Neural progenitor cell (in vitro differentiated cells): ENCODE data around the gene SH3TC1. TPM values are rescaled to one million over a fixed set of nuclear protein-coding genes. Genes with fewer than 3 reads are reported as not detected.

ENCODE experiments used
- DNase-seq: peaks from one replicate; pipeline ENCODE4 v3.0.0-alpha.2; 2016; ENCODE audit warnings: low spot score
- H2AFZ ChIP-seq: fragments of 200-600 bp; sonication (generic); replicated peaks from 2 replicates; pipeline ENCODE4 v1.6.1; 2016; ENCODE audit warnings: antibody characterized with exemption
- H3F3A ChIP-seq: fragments of 200-600 bp; sonication (generic); 2 replicates; pipeline ENCODE4 v1.6.1; 2016; ENCODE audit warnings: antibody characterized with exemption, low read depth
- H3K27ac ChIP-seq: fragments of 200-600 bp; sonication (generic); 2 replicates; pipeline ENCODE4 v1.5.1; 2016; ENCODE audit warnings: mild to moderate bottlenecking
- H3K27me3 ChIP-seq: fragments of 200-600 bp; sonication (generic); 2 replicates; pipeline ENCODE4 v1.6.1; 2016; ENCODE audit warnings: mild to moderate bottlenecking, moderate library complexity
- H3K36me3 ChIP-seq: fragments of 200-600 bp; sonication (generic); 2 replicates; pipeline ENCODE4 v1.5.1; 2016
- H3K4me1 ChIP-seq: fragments of 200-600 bp; sonication (generic); 2 replicates; pipeline ENCODE4 v1.6.1; 2016; ENCODE audit warnings: mixed run types
- H3K4me2 ChIP-seq: fragments of 200-600 bp; sonication (generic); 2 replicates; pipeline ENCODE4 v1.6.1; 2016
- H3K4me3 ChIP-seq: fragments of 200-600 bp; sonication (generic); 2 replicates; pipeline ENCODE4 v1.5.1; 2016
- H3K79me2 ChIP-seq: fragments of 200-600 bp; sonication (generic); 2 replicates; pipeline ENCODE4 v1.6.1; 2016; ENCODE audit warnings: low read depth
- H3K9ac ChIP-seq: fragments of 200-600 bp; sonication (generic); 2 replicates; pipeline ENCODE4 v1.6.1; 2016
- H3K9me3 ChIP-seq: fragments of 200-600 bp; sonication (generic); 2 replicates; pipeline ENCODE4 v1.5.1; 2016; ENCODE audit warnings: low read depth
- H4K20me1 ChIP-seq: fragments of 200-600 bp; sonication (generic); 2 replicates; pipeline ENCODE4 v1.6.1; 2016; ENCODE audit warnings: low read depth
- H3K27ac Mint-ChIP-seq: 3 replicates; pipeline ENCODE4 v1.8.0; 2021; ENCODE audit warnings: mixed read lengths
- H3K27me3 Mint-ChIP-seq: 2 replicates; pipeline ENCODE4 v1.8.0; 2022; ENCODE audit warnings: low read depth, mild to moderate bottlenecking, inconsistent platforms, moderate library complexity, mixed read lengths; ENCODE audit not compliant: insufficient read depth
- H3K36me3 Mint-ChIP-seq: 3 replicates; pipeline ENCODE4 v1.8.0; 2021; ENCODE audit warnings: mixed read lengths
- H3K4me1 Mint-ChIP-seq: 3 replicates; pipeline ENCODE4 v1.8.0; 2021; ENCODE audit warnings: mixed read lengths
- H3K4me3 Mint-ChIP-seq: 3 replicates; pipeline ENCODE4 v1.8.0; 2021; ENCODE audit warnings: mild to moderate bottlenecking, moderate library complexity, mixed read lengths
- H3K9me3 Mint-ChIP-seq: 3 replicates; pipeline ENCODE4 v1.8.0; 2020; ENCODE audit warnings: mixed read lengths
- EZH2 ChIP-seq: fragments of 200-600 bp; sonication (generic); IDR thresholded peaks from 2 replicates; pipeline ENCODE4 v1.6.1; 2017; ENCODE audit warnings: antibody characterized with exemption, mild to moderate bottlenecking, moderate library complexity
- EZH2phosphoT487 ChIP-seq: fragments of 200-600 bp; sonication (generic); IDR thresholded peaks from 2 replicates; pipeline ENCODE4 v1.6.1; 2017; ENCODE audit warnings: antibody characterized with exemption
- total RNA-seq: library from RNA; depleted of rRNA; stranded (reverse); fragments of >200 nt; gene quantifications from 2 replicates; pipeline ENCODE4 v1.2.3, GENCODE V29; 2015; ENCODE audit warnings: low replicate concordance
- TF ChIP-seq, protein P1 (sequence below): fragments of 200-600 bp; sonication (generic); IDR thresholded peaks from 2 replicates; pipeline ENCODE4 v1.5.1; 2017; ENCODE audit warnings: antibody characterized with exemption, mild to moderate bottlenecking

SH3TC1 gene
- total RNA-seq, 1 donor from 2014 or later: 0.22 TPM

DNA sequence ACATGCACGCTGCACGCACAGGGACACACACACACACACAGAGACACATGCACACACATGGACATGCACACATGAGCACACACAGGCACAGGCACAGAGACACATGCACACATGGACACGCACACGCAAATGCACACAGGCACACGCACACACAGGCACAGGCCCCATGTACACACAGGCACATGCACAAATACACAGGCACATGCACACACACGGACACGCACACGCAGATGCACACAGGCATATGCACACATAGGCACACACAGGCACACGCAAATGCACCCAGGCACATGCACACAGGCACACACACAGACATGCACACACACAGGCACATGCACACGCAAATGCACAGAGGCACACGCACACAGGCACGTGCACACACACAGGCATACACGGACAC, 40.1 kb downstream of the SH3TC1 start:
- Mint-ChIP-seq H3K27ac (peak overlapping the region; percentile 1), H3K9me3 (no peaks in the 10 kb centered on the region), H3K36me3 (no peaks in the 10 kb centered on the region), H3K4me3 (no peak overlapping the region), H3K27me3 (peaks cover 9% of the 10 kb centered on the region), H3K4me1 (peaks cover 10% of the 10 kb centered on the region)
- Histone ChIP-seq H3K79me2 (no peaks in the 10 kb centered on the region), H4K20me1 (no peaks in the 10 kb centered on the region), H3K9ac (no peak overlapping the region), H2AFZ (no peak overlapping the region), H3F3A (no peaks in the 10 kb centered on the region), H3K4me1 (no peaks in the 10 kb centered on the region), H3K9me3 (no peaks in the 10 kb centered on the region), H3K4me3 (no peak overlapping the region), H3K36me3 (no peaks in the 10 kb centered on the region), H3K27ac (no peak overlapping the region), H3K4me2 (no peak overlapping the region), H3K27me3 (no peaks in the 10 kb centered on the region)
- no peak for DNase-seq
- TF ChIP-seq EZH2phosphoT487 (no peak), EZH2 (no peak)
- TF ChIP-seq, protein P1, sequence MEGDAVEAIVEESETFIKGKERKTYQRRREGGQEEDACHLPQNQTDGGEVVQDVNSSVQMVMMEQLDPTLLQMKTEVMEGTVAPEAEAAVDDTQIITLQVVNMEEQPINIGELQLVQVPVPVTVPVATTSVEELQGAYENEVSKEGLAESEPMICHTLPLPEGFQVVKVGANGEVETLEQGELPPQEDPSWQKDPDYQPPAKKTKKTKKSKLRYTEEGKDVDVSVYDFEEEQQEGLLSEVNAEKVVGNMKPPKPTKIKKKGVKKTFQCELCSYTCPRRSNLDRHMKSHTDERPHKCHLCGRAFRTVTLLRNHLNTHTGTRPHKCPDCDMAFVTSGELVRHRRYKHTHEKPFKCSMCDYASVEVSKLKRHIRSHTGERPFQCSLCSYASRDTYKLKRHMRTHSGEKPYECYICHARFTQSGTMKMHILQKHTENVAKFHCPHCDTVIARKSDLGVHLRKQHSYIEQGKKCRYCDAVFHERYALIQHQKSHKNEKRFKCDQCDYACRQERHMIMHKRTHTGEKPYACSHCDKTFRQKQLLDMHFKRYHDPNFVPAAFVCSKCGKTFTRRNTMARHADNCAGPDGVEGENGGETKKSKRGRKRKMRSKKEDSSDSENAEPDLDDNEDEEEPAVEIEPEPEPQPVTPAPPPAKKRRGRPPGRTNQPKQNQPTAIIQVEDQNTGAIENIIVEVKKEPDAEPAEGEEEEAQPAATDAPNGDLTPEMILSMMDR: no peak

DNA sequence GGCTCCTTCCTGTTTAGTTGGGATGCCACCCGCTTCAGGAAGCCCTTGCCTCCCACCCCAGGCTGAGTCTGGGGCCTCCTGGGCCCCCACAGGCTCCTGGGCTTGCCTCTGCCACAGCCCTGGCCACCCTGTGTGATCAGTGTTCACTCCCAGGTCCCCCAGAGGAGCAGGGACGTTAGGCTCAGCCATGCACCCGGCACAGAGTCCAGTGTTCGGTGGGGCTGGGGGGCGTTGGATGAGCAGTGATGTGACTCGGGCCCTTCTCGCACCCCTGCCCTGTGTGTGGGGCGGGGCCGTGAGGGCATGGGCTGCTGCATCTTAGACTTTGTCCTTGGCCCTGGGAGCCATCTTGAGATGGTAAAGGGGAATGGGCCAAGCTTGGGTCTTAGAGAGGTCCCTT, 40.6 kb downstream of the SH3TC1 start:
- DNase-seq: no peak
- no peaks in the 10 kb centered on the region for H3K4me1 ChIP-seq
- no peak overlapping the region for H3K9ac ChIP-seq
- no peaks in the 10 kb centered on the region for H3K27me3 ChIP-seq
- H3K79me2 ChIP-seq: no peaks in the 10 kb centered on the region
- TF ChIP-seq, protein P1: no peak
- TF ChIP-seq EZH2phosphoT487: no peak
- no peak for TF ChIP-seq EZH2
- Mint-ChIP-seq H3K27me3 (peaks cover 9% of the 10 kb centered on the region), H3K4me3 (no peak overlapping the region), H3K27ac (no peak overlapping the region), H3K4me1 (peaks cover 10% of the 10 kb centered on the region), H3K9me3 (no peaks in the 10 kb centered on the region), H3K36me3 (no peaks in the 10 kb centered on the region)
- no peak overlapping the region for H3K27ac ChIP-seq
- no peaks in the 10 kb centered on the region for H3F3A ChIP-seq
- H4K20me1 ChIP-seq: no peaks in the 10 kb centered on the region
- no peaks in the 10 kb centered on the region for H3K36me3 ChIP-seq
- no peaks in the 10 kb centered on the region for H3K9me3 ChIP-seq
- H3K4me2 ChIP-seq: no peak overlapping the region
- H2AFZ ChIP-seq: no peak overlapping the region
- H3K4me3 ChIP-seq: no peak overlapping the region

DNA sequence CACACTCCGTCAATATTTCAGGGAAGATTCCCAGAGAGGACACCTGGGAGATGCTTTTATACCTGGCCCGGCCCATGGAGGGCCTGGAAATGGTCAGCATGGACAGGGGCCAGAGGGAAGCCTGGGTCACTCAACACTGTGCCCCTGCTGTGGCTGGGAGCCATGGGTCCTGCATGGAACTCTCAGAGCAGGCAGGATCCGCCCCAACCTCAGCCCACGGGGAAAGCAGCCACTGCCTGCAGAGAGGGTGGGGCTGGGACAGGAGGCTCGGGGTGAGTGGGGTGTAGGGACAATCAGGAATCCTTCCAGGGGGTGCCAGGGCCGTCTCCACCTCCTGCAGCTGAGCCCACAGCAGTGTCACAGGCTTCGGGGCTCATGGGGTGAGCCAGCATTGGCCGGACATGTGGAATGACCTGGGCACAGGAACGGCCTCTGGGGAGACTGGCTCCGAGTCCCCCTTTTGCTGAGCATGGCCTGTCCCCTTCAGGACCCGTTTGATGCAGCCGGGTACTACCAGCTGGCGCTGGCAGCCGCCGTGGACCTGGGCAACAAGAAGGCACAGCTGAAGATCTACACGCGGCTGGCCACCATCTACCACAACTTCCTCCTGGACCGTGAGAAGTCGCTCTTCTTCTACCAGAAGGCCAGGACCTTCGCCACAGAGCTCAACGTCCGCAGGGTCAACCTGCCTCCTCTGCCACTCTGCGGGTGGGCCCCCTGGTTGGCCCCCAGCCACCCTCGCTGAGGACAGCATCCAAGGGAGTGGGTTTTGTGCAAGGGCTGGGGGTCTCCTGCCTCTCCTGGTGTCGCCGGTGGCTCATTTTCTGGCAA, 41.3 kb downstream of the SH3TC1 start:
- Histone ChIP-seq H3K4me3 (no peak overlapping the region), H4K20me1 (no peaks in the 10 kb centered on the region), H3K4me2 (no peak overlapping the region), H3K36me3 (no peaks in the 10 kb centered on the region), H3K9ac (no peak overlapping the region), H3K27me3 (no peaks in the 10 kb centered on the region), H3K27ac (no peak overlapping the region), H3K9me3 (no peaks in the 10 kb centered on the region), H3F3A (no peaks in the 10 kb centered on the region), H2AFZ (no peak overlapping the region), H3K4me1 (no peaks in the 10 kb centered on the region), H3K79me2 (no peaks in the 10 kb centered on the region)
- H3K4me3 Mint-ChIP-seq: no peak overlapping the region
- H3K27ac Mint-ChIP-seq: no peak overlapping the region
- H3K9me3 Mint-ChIP-seq: no peaks in the 10 kb centered on the region
- DNase-seq: no peak
- peaks cover 9% of the 10 kb centered on the region for H3K27me3 Mint-ChIP-seq
- TF ChIP-seq EZH2phosphoT487: no peak
- TF ChIP-seq, protein P1: no peak
- no peak for TF ChIP-seq EZH2
- peaks cover 10% of the 10 kb centered on the region for H3K4me1 Mint-ChIP-seq
- H3K36me3 Mint-ChIP-seq: no peaks in the 10 kb centered on the region
